ENCODE measurements around the gene RASD1.

RASD1 gene

DNA sequence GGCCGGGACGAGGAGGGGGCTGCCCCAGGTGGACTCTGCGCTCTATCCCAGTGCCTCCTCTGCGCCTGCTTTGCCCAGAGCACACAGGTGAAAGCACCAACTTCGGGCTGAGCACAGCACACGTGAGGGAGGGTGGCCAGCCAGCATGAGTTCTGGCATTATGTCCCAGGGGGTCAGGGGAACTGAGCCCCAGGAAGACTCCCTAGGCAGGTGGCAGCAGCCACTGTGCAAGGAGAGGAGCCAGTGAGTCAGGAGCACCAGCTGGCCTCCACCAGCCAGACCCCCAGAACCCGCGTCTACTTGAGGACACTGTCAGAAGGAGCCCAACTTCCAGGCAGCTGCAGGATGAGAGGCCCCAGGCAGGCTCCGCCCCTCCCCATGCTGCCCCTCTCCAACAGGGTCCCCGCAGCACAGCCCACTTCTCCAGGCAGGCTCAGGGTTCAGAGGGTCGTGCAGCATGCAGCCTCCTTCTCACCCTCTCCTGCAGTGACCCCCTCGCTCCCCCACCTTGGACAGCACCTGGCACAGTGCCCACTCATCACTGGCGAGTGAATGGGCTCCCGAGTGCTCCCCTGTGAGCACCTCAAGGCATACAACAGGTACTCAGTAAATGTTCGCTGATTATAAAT, 44.2 kb upstream of the RASD1 start:
- FAIRE-seq (no peak), DNase-seq (ENCODE audit: insufficient read length, low spot score) (no peak)
- TF ChIP-seq, protein P1, sequence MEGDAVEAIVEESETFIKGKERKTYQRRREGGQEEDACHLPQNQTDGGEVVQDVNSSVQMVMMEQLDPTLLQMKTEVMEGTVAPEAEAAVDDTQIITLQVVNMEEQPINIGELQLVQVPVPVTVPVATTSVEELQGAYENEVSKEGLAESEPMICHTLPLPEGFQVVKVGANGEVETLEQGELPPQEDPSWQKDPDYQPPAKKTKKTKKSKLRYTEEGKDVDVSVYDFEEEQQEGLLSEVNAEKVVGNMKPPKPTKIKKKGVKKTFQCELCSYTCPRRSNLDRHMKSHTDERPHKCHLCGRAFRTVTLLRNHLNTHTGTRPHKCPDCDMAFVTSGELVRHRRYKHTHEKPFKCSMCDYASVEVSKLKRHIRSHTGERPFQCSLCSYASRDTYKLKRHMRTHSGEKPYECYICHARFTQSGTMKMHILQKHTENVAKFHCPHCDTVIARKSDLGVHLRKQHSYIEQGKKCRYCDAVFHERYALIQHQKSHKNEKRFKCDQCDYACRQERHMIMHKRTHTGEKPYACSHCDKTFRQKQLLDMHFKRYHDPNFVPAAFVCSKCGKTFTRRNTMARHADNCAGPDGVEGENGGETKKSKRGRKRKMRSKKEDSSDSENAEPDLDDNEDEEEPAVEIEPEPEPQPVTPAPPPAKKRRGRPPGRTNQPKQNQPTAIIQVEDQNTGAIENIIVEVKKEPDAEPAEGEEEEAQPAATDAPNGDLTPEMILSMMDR (IDR thresholded peaks at IDR 0.05; ENCODE audit: insufficient read depth, missing control alignments): no peak

DNA sequence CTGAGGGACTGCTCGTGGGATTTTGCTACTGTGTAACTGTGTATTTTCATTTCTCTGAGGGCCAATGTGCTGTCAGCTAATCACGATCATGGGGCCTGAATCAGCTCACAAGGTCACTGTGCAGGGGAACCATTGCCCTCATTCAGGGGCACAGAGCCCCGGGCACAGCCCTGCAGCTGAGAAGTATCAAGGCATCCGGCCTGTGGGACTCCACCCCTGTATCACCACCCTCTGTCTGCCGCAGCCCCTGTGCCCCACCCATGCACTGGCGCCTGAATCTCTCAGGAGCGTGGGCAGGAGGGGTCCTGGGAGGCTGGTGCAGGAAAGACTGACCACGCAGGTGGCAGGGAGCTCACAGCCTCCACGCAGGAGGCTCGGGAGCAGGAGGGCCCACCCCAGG, 43.4 kb upstream of the RASD1 start:
- FAIRE-seq (no peak), DNase-seq (ENCODE audit: insufficient read length, low spot score) (no peak)

DNA sequence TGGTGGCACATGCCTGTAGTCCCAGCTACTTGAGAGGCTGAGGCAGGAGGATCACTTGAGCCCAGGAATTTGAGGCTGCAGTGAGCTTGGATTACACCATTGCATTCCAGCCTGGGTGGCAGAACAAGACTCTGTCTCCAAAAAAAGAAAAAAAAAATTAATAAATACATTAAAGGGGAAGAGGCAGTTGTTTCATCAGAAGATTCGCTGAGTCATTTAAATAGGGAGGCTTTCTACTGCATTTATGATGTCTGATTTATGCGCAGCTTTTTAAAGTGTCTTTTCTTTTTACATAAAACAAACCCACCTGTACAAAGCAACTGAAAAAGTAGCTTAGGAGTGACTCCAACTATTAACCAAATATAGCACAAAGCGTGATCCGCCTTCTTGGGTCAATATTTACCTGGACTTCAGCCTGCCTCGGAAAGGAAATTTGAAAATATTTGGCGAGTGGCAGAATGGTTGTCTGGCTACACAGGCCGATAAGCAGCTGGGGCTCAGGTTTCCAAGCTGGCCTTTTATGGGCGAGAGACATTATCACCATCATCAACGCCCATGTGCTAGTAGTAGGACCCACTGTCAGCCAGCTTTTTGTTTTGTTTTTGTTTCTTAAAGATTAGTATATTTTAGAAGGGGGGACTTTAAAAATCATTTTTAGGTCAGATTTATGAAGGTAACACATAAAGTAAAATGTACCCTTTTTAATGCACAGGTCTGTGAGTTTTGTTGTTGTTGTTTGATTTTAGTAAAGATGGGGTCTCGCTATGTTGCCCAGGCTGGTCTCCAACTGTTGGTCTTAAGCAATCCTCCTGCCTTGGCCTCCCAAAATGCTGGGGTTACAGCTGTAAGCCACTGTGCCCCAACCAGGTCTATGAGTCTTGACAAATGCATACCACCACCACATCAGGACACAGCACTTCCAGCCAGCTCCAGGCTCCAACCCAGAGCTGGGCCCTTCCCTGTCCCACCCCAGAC, 42.5 kb upstream of the RASD1 start:
- FAIRE-seq (no peak), DNase-seq (ENCODE audit: insufficient read length, low spot score) (no peak)
- TF ChIP-seq, protein P1 (IDR thresholded peaks at IDR 0.05; ENCODE audit: insufficient read depth, missing control alignments): no peak

More for the DNA sequence above, 43.4 kb upstream of the RASD1 start:
- TF ChIP-seq, protein P1 (IDR thresholded peaks at IDR 0.05; ENCODE audit: insufficient read depth, missing control alignments): no peak

DNA sequence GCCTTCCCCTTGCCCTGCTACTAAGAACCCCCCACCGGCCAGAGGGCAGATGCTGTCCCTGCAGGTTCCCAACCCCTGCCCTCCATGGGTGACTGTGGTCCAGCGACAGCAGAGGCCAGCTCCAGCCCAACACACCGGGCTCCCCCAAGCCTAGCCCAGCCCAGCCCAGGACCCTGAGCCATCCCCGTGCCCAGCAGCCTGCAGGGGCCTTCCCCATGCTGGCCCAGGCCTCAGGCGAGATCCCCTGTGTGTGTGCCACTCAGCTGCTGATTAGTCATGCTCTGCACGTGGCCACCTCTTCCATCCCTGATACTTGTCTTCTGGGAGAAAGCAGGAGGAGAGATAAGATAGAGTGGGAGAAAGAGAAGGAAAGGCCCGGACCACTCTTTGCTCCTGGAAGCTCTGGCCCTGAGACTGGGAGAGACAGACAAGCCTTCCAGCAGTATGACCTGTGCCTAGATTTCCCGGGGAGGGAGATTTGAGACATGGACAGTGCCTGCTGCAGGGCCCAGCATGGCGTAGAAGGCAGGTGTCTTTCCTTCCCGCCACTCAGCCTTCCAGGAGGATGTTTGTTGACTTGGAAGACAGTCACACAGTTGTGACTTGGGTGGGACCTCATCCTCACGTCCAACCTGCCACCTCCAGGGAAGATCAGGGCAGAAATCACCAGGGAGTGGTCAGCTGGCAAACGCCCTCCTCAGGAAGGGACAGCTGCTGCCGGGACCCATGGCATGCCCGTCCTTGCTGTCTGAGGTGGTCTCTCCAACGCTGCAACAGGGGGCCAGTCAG, 41.3 kb upstream of the RASD1 start:
- DNase-seq (ENCODE audit: insufficient read length, low spot score): no peak
- TF ChIP-seq, protein P1 (IDR thresholded peaks at IDR 0.05; ENCODE audit: insufficient read depth, missing control alignments): no peak
- no peak for FAIRE-seq

DNA sequence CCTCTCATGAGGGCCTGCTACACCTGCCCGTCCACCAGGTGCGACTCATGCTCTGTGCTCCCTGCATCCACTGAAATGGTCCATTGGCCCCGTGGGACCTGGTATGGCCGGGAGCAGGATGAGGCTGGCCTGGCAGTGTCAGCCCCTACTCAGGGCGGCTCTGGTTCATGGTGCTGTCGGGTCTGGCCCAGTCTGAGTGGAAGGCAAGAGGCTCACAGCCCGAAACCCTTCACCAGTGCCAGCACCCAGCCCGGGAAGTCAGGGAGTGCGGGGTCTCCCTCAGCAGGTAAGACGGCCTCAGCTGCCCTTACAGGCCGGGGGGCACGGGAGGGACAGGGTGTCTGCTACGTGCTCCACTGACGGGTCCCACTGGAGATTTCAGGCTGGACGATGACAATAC, 40.5 kb upstream of the RASD1 start:
- DNase-seq (ENCODE audit: insufficient read length, low spot score) (no peak), FAIRE-seq (no peak)
- TF ChIP-seq, protein P1 (IDR thresholded peaks at IDR 0.05; ENCODE audit: insufficient read depth, missing control alignments): no peak

DNA sequence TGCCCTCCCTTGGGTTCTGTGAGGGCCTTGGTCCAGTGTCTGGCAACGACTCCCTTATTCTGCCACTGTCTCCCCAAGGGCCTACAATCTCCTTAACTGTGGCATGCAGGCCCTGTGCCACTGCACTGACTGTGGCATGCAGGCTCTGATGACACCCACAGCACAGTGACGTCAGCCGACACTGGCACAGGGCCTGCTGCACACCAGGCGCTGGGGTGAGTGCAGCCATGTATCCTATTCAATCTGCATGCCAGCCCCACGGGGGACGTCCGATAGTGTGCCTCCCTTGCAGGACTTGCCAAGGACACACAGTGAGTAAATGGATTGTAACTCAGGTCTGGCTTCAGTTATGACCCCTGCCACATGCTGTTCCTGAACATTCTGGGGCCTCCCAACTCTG, 39.8 kb upstream of the RASD1 start:
- FAIRE-seq (no peak), DNase-seq (ENCODE audit: insufficient read length, low spot score) (no peak)
- TF ChIP-seq, protein P1 (IDR thresholded peaks at IDR 0.05; ENCODE audit: insufficient read depth, missing control alignments): no peak

Data from D721Med (cell line).